ENCODE data around the gene OLIG2.

The OLIG2 gene

GRCh38 chr21:33023574-33024200 lies 2.0 kb upstream of the OLIG2 start:
- TF ChIP-seq, protein P1, sequence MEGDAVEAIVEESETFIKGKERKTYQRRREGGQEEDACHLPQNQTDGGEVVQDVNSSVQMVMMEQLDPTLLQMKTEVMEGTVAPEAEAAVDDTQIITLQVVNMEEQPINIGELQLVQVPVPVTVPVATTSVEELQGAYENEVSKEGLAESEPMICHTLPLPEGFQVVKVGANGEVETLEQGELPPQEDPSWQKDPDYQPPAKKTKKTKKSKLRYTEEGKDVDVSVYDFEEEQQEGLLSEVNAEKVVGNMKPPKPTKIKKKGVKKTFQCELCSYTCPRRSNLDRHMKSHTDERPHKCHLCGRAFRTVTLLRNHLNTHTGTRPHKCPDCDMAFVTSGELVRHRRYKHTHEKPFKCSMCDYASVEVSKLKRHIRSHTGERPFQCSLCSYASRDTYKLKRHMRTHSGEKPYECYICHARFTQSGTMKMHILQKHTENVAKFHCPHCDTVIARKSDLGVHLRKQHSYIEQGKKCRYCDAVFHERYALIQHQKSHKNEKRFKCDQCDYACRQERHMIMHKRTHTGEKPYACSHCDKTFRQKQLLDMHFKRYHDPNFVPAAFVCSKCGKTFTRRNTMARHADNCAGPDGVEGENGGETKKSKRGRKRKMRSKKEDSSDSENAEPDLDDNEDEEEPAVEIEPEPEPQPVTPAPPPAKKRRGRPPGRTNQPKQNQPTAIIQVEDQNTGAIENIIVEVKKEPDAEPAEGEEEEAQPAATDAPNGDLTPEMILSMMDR (IDR thresholded peaks at IDR 0.05; ENCODE audit: low read depth, low read length, missing control alignments): no peak
- no peak for DNase-seq (ENCODE audit: low read depth)
- H3K4me3 ChIP-seq (ENCODE audit: low read depth, low read length): no peak overlapping the region

GRCh38 chr21:33024201-33025103 lies 1.3 kb upstream of the OLIG2 start:
- no peak for DNase-seq (ENCODE audit: low read depth)
- TF ChIP-seq, protein P1 (IDR thresholded peaks at IDR 0.05; ENCODE audit: low read depth, low read length, missing control alignments): no peak
- no peak overlapping the region for H3K4me3 ChIP-seq (ENCODE audit: low read depth, low read length)

DNA sequence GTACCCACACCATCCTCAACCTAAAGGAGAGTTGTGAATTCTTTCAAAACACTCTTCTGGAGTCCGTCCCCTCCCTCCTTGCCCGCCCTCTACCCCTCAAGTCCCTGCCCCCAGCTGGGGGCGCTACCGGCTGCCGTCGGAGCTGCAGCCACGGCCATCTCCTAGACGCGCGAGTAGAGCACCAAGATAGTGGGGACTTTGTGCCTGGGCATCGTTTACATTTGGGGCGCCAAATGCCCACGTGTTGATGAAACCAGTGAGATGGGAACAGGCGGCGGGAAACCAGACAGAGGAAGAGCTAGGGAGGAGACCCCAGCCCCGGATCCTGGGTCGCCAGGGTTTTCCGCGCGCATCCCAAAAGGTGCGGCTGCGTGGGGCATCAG lies 638 bp upstream of the OLIG2 start:
- TF ChIP-seq, protein P1 (IDR thresholded peaks at IDR 0.05; ENCODE audit: low read depth, low read length, missing control alignments): no peak
- DNase-seq (ENCODE audit: low read depth): no peak
- no peak overlapping the region for H3K4me3 ChIP-seq (ENCODE audit: low read depth, low read length)

- TF ChIP-seq, protein P1 (IDR thresholded peaks at IDR 0.05; ENCODE audit: low read depth, low read length, missing control alignments): no peak
- no peak overlapping the region for H3K4me3 ChIP-seq (ENCODE audit: low read depth, low read length)
- DNase-seq (ENCODE audit: low read depth): no peak
Measured at GRCh38 chr21:33026443-33026858, 716 bp downstream of the OLIG2 start.

GRCh38 chr21:33026878-33027400 lies 1.2 kb downstream of the OLIG2 start:
- TF ChIP-seq, protein P1 (IDR thresholded peaks at IDR 0.05; ENCODE audit: low read depth, low read length, missing control alignments): no peak
- no peak overlapping the region for H3K4me3 ChIP-seq (ENCODE audit: low read depth, low read length)
- no peak for DNase-seq (ENCODE audit: low read depth)

GRCh38 chr21:33027401-33028286 lies 1.9 kb downstream of the OLIG2 start:
- no peak overlapping the region for H3K4me3 ChIP-seq (ENCODE audit: low read depth, low read length)
- no peak for DNase-seq (ENCODE audit: low read depth)
- TF ChIP-seq, protein P1 (IDR thresholded peaks at IDR 0.05; ENCODE audit: low read depth, low read length, missing control alignments): no peak
